NT2/D1 (cell line): ENCODE data around the gene SMIM22.

Experiments
- SUZ12 ChIP-seq: IDR thresholded peaks from 2 replicates; pipeline ENCODE4 v1.6.1; 2011; ENCODE audit not compliant: insufficient read length, insufficient read depth; ENCODE audit errors: extremely low read depth
- YY1 ChIP-seq: IDR thresholded peaks from 2 replicates; pipeline ENCODE4 v1.6.1; 2011; ENCODE audit not compliant: insufficient read length, insufficient read depth

DNA sequence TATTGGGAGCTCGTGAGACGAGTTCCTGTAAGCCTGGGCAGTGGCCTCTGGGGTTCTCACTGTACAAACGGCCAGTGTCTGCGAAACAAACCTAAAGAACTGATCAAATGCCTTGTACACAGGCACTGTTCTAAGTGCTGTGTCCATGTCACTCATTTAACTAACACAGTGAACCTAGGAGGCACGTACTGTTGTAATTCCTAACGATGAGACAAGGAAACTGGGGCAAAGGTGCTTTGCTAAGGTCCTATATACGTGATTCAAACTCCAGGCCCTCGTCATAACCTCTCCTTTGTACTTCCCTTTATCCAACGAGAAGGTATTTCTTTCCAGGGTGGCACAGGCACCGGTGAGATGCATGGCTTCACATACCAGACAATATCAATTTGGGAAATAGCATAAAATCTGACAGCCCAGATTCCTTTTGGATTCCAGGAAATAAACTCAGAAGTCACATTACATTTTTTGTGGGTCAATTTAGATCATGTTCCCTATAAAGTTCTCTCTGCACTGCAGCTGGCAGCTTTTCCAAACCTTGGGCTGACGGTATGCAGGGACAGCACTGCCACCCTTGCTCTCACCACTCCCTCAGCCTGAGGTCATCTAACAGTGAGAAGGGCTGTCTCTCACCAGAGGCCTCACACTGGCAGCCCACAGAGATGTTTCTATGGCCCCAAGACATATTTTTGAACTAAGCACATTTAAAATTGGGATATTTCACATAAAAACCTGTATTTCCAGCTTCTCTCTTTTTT, 33.6 kb downstream of the SMIM22 start:
- TF ChIP-seq YY1 (no peak), SUZ12 (no peak)
